HG03097 (cell line): ENCODE results near the gene SV2B.

Experiments used
- ATAC-seq: cut with Tn5 transposase; IDR thresholded peaks from one replicate; pipeline ENCODE4 v1.9.1; 2021; ENCODE audit not compliant: unreplicated experiment, low FRiP score

The SV2B gene

GRCh38 chr15:91183596-91183995, 83.5 kb downstream of the SV2B start:
- ATAC-seq, result no peak

GRCh38 chr15:91184441-91184840, 84.4 kb downstream of the SV2B start:
- ATAC-seq, result no peak

- ATAC-seq, result no peak
Measured at GRCh38 chr15:91186904-91187656, 87.0 kb downstream of the SV2B start.

GRCh38 chr15:91192285-91192684, 92.2 kb downstream of the SV2B start:
- ATAC-seq, result no peak

- no peak for ATAC-seq
Measured at GRCh38 chr15:91192690-91193377, 92.8 kb downstream of the SV2B start.

GRCh38 chr15:91193378-91193720, 93.3 kb downstream of the SV2B start:
- ATAC-seq, result no peak

- no peak for ATAC-seq
Measured at GRCh38 chr15:91196127-91196526, 96.1 kb downstream of the SV2B start.

- ATAC-seq, result no peak
Measured at GRCh38 chr15:91196768-91197167, 96.7 kb downstream of the SV2B start.

GRCh38 chr15:91199511-91199910, 99.5 kb downstream of the SV2B start:
- no peak for ATAC-seq

GRCh38 chr15:91200101-91200754, 100.2 kb downstream of the SV2B start:
- no peak for ATAC-seq

GRCh38 chr15:91202510-91203102, 102.5 kb downstream of the SV2B start:
- no peak for ATAC-seq

GRCh38 chr15:91203619-91204203, 103.7 kb downstream of the SV2B start:
- ATAC-seq, result no peak

GRCh38 chr15:91208371-91208770, 108.3 kb downstream of the SV2B start:
- no peak for ATAC-seq

GRCh38 chr15:91209318-91209717, 109.3 kb downstream of the SV2B start:
- ATAC-seq, result no peak

- ATAC-seq, result no peak
Measured at GRCh38 chr15:91209726-91210125, 109.7 kb downstream of the SV2B start.

- ATAC-seq, result no peak
Measured at GRCh38 chr15:91214675-91215590, 114.9 kb downstream of the SV2B start.

GRCh38 chr15:91216000-91216399, 115.9 kb downstream of the SV2B start:
- ATAC-seq, result no peak

GRCh38 chr15:91219206-91219605, 119.1 kb downstream of the SV2B start:
- no peak for ATAC-seq

GRCh38 chr15:91222052-91222451, 122.0 kb downstream of the SV2B start:
- no peak for ATAC-seq

GRCh38 chr15:91223863-91224262, 123.8 kb downstream of the SV2B start:
- no peak for ATAC-seq
